Left lung (tissue), 10 donors: ENCODE data around the gene RABL2B. TPM values are rescaled to one million over a fixed set of nuclear protein-coding genes. Genes with fewer than 3 reads are reported as not detected.
A peak's percentile ranks its signal among the peaks of the same experiment; 100 is the strongest.

Experiments
- ATAC-seq: fragments of 200-7000 bp; cut with Tn5 transposase; one replicate; pipeline ENCODE4 v1.9.1; 2020; ENCODE audit warnings: moderate library complexity
- DNase-seq, 4 donors: peaks; one replicate each; pipeline ENCODE4 v3.0.0-alpha.2; 2013 to 2020
- H3K27ac ChIP-seq, 2 donors: fragments of 200-600 bp; sonication (generic) in 1 of 2; one replicate each; pipeline versions ENCODE4 v1.5.0 to v1.8.0; 2020 to 2021
- H3K27me3 ChIP-seq, 2 donors: fragments of 200-600 bp; sonication (generic) in 1 of 2; one replicate each; pipeline versions ENCODE4 v1.5.0 to v1.8.0; 2020 to 2021
- H3K36me3 ChIP-seq, 2 donors: fragments of 200-600 bp; sonication (generic) in 1 of 2; one replicate each; pipeline versions ENCODE4 v1.5.0 to v1.8.0; 2020 to 2021
- H3K4me1 ChIP-seq, 2 donors: fragments of 200-600 bp; one replicate each; pipeline ENCODE4 v1.8.0; 2021
- H3K4me3 ChIP-seq, 2 donors: fragments of 200-600 bp; sonication (generic) in 1 of 2; one replicate each; pipeline versions ENCODE4 v1.5.0 to v1.8.0; 2020 to 2021; ENCODE audit warnings: mild to moderate bottlenecking in 1 of 2
- H3K9me3 ChIP-seq, 2 donors: fragments of 200-600 bp; sonication (generic) in 1 of 2; one replicate each; pipeline versions ENCODE4 v1.5.0 to v1.8.0; 2020 to 2021
- CTCF ChIP-seq, 2 donors: fragments of 200-600 bp; sonication (generic) in 1 of 2; IDR thresholded peaks; one replicate each; pipeline versions ENCODE4 v1.5.0 to v1.8.0; 2021; ENCODE audit warnings: antibody characterized with exemption in 2 of 2
- intact Hi-C, 2 donors: fragments of 100-400 bp; cut with DNase I; formaldehyde crosslinking; loops; one replicate each; pipeline versions ENCODE4 v1.11.2 to v1.14.2; 2022
- polyA plus RNA-seq, 6 donors: library from polyadenylated mRNA; unstranded; fragments of 120-200 nt; gene quantifications; one replicate each; pipeline ENCODE4 v1.2.1, GENCODE V29; 2013; ENCODE audit not compliant: insufficient read length in 6 of 6
- total RNA-seq, 2 donors: library from RNA; stranded (reverse); fragmentation: NEBNext Ultra II Directional; extraction: Animal tissue kit (Norgen Biotek cat#: 25700); gene quantifications; one replicate each; pipeline ENCODE4 v1.2.1, GENCODE V29; 2021
- donor health status: DM: no; HTN: yes; CAD: no.
- donor health status: DM: no; HTN: no; CAD: no.

RABL2B gene
- total and polyA plus RNA-seq, 8 donors: 27.1 to 79.8 (median 61.8) TPM

- H3K9me3 ChIP-seq: no peaks in the 10 kb centered on the region
- DNase-seq (peak in 2 of 4 donors; percentile 21 to 71), ATAC-seq (no peak)
- no peaks in the 10 kb centered on the region for H3K36me3 ChIP-seq
- no peak overlapping the region for H3K4me3 ChIP-seq
- intact Hi-C loops: no loop called here
- H3K27ac ChIP-seq: no peak overlapping the region
- no peaks in the 10 kb centered on the region for H3K4me1 ChIP-seq
- peaks cover 0 to 4% of the 10 kb centered on the region in 2 donors for H3K27me3 ChIP-seq
- TF ChIP-seq CTCF (IDR thresholded peaks at IDR 0.05): no peak
These were observed 44.2 kb downstream of the RABL2B start for GRCh38 chr22:50739279-50739691.

- no peak for TF ChIP-seq CTCF (IDR thresholded peaks at IDR 0.05)
- H3K9me3 ChIP-seq: no peaks in the 10 kb centered on the region
- DNase-seq (peak in 1 of 4 donors; percentile 33), ATAC-seq (no peak)
- H3K27me3 ChIP-seq: peaks cover 0 to 6% of the 10 kb centered on the region in 2 donors
- H3K4me3 ChIP-seq: no peak overlapping the region
- H3K36me3 ChIP-seq: no peaks in the 10 kb centered on the region
- no peak overlapping the region for H3K27ac ChIP-seq
- intact Hi-C loops: no loop called here
- no peaks in the 10 kb centered on the region for H3K4me1 ChIP-seq
These were observed 44.7 kb downstream of the RABL2B start for GRCh38 chr22:50738649-50739227.

- no peak for TF ChIP-seq CTCF (IDR thresholded peaks at IDR 0.05)
- H3K4me3 ChIP-seq: no peak within 1 kb of the TSS
- intact Hi-C loops: no loop called here
- H3K27me3 ChIP-seq: peaks cover 0 to 6% of the 10 kb centered on the region in 2 donors
- no peaks in the 10 kb centered on the region for H3K36me3 ChIP-seq
- ATAC-seq (no peak), DNase-seq (peak in 1 of 4 donors; percentile 19)
- H3K4me1 ChIP-seq: no peaks in the 10 kb centered on the region
- H3K27ac ChIP-seq: no peak within 1 kb of the TSS
- H3K9me3 ChIP-seq: no peaks in the 10 kb centered on the region
These were observed 45.4 kb downstream of the RABL2B start, which contains the start of gene ACR for GRCh38 chr22:50737728-50738648. TSS of gene ACR (plus strand) at chr22:50738204. CDS start at chr22:50738236, 32 bp downstream.

- TF ChIP-seq CTCF (IDR thresholded peaks at IDR 0.05): no peak
- intact Hi-C loops: no loop called here
- no peak overlapping the region for H3K27ac ChIP-seq
These were observed 47.8 kb downstream of the RABL2B start for GRCh38 chr22:50735739-50736030.

More at GRCh38 chr22:50735739-50736030, 47.8 kb downstream of the RABL2B start:
- peaks cover 0 to 14% of the 10 kb centered on the region in 2 donors for H3K4me1 ChIP-seq
- no peaks in the 10 kb centered on the region for H3K36me3 ChIP-seq
- H3K4me3 ChIP-seq: no peak overlapping the region
- no peak for ATAC-seq
- H3K9me3 ChIP-seq: no peaks in the 10 kb centered on the region
- peaks cover 0 to 22% of the 10 kb centered on the region in 2 donors for H3K27me3 ChIP-seq
- no peak for DNase-seq
